ENCODE measurements around the gene NF1. TPM values are rescaled to one million over a fixed set of nuclear protein-coding genes. Genes with fewer than 3 reads are reported as not detected.
"Not testable (repeated sequence)": the region's sequence is repeated elsewhere in the genome, so short reads cannot be mapped to it uniquely, and the experiment has no call there.

NF1 gene
- total RNA-seq, 1 donor from 2014 or later: 30.0 TPM

GRCh38 chr17:31309556-31309955 is 214.8 kb downstream of the NF1 start:
- peak overlapping the region; percentile 84 for H3K4me3 Mint-ChIP-seq

GRCh38 chr17:31310260-31310659 is 215.5 kb downstream of the NF1 start:
- peaks cover 71% of the 10 kb centered on the region for H3K4me1 Mint-ChIP-seq (ENCODE audit: low read depth)
- no peak for DNase-seq (ENCODE audit: low spot score)
- H3K36me3 Mint-ChIP-seq (ENCODE audit: low read depth): peaks cover 28% of the 10 kb centered on the region
- no peaks in the 10 kb centered on the region for H3K27me3 Mint-ChIP-seq (ENCODE audit: insufficient read depth)
- intact Hi-C loops (cut with micrococcal nuclease): loop anchor here (2.0 to 10.0 kb wide), 3 partner anchors 62 to 403 kb away; partner anchors contain the start of genes NF1 and TEFM
- H3K4me3 Mint-ChIP-seq: peak overlapping the region; percentile 84
- peak overlapping the region; percentile 94 for H3K27ac Mint-ChIP-seq
- H3K9me3 Mint-ChIP-seq: peaks cover 6% of the 10 kb centered on the region

More at GRCh38 chr17:31309556-31309955, 214.8 kb downstream of the NF1 start:
- H3K36me3 Mint-ChIP-seq (ENCODE audit: low read depth): peaks cover 32% of the 10 kb centered on the region
- H3K27ac Mint-ChIP-seq: peak overlapping the region; percentile 94
- no peaks in the 10 kb centered on the region for H3K27me3 Mint-ChIP-seq (ENCODE audit: insufficient read depth)
- peaks cover 70% of the 10 kb centered on the region for H3K4me1 Mint-ChIP-seq (ENCODE audit: low read depth)
- peaks cover 4% of the 10 kb centered on the region for H3K9me3 Mint-ChIP-seq
- DNase-seq (ENCODE audit: low spot score): no peak
- intact Hi-C loops (cut with micrococcal nuclease): loop anchor here (5.0 kb wide), 1 partner anchor 337 kb away; the partner anchor contains the start of gene RNF135

GRCh38 chr17:31310886-31311285 is 216.1 kb downstream of the NF1 start:
- Mint-ChIP-seq H3K36me3 (ENCODE audit: low read depth) (peaks cover 21% of the 10 kb centered on the region), H3K27me3 (ENCODE audit: insufficient read depth) (no peaks in the 10 kb centered on the region), H3K4me3 (peak overlapping the region; percentile 89), H3K4me1 (ENCODE audit: low read depth) (peaks cover 73% of the 10 kb centered on the region), H3K9me3 (peaks cover 6% of the 10 kb centered on the region), H3K27ac (peak overlapping the region; percentile 92)
- intact Hi-C loops (cut with micrococcal nuclease): loop anchor here (2.0 to 10.0 kb wide), 3 partner anchors 61 to 404 kb away; partner anchors contain the start of genes NF1 and TEFM
- DNase-seq (ENCODE audit: low spot score): no peak

GRCh38 chr17:31311526-31311925 is 216.7 kb downstream of the NF1 start:
- peaks cover 6% of the 10 kb centered on the region for H3K9me3 Mint-ChIP-seq
- H3K4me3 Mint-ChIP-seq: peak overlapping the region; percentile 89
- no peaks in the 10 kb centered on the region for H3K27me3 Mint-ChIP-seq (ENCODE audit: insufficient read depth)
- H3K27ac Mint-ChIP-seq: peak overlapping the region; percentile 92
- peaks cover 73% of the 10 kb centered on the region for H3K4me1 Mint-ChIP-seq (ENCODE audit: low read depth)
- no peak for DNase-seq (ENCODE audit: low spot score)
- peaks cover 17% of the 10 kb centered on the region for H3K36me3 Mint-ChIP-seq (ENCODE audit: low read depth)
- intact Hi-C loops (cut with micrococcal nuclease): loop anchor here (2.0 to 10.0 kb wide), 3 partner anchors 61 to 405 kb away; partner anchors contain the start of genes NF1 and TEFM

GRCh38 chr17:31312223-31312622 is 217.4 kb downstream of the NF1 start:
- peak overlapping the region; percentile 92 for H3K27ac Mint-ChIP-seq
- not testable (repeated sequence) for DNase-seq (ENCODE audit: low spot score); H3K27me3 Mint-ChIP-seq (ENCODE audit: insufficient read depth); H3K9me3 Mint-ChIP-seq
- H3K4me3 Mint-ChIP-seq: peak overlapping the region; percentile 89
- intact Hi-C loops (cut with micrococcal nuclease): loop anchor here (5.0 to 10.0 kb wide), 2 partner anchors 60 to 217 kb away; partner anchors contain the start of gene NF1
- peaks cover 21% of the 10 kb centered on the region for H3K36me3 Mint-ChIP-seq (ENCODE audit: low read depth)
- peaks cover 74% of the 10 kb centered on the region for H3K4me1 Mint-ChIP-seq (ENCODE audit: low read depth)

GRCh38 chr17:31313982-31314781 is 219.4 kb downstream of the NF1 start, which contains the start of gene EVI2B:
EVI2B (minus strand) TSS chr17:31314054; CDS start chr17:31305609, 8,445 bp downstream.
- intact Hi-C loops (cut with micrococcal nuclease): loop anchor here (5.0 to 10.0 kb wide), 2 partner anchors 58 to 219 kb away; partner anchors contain the start of gene NF1
- H3K36me3 Mint-ChIP-seq (ENCODE audit: low read depth): peaks cover 29% of the 10 kb centered on the region
- H3K9me3 Mint-ChIP-seq: peaks cover 6% of the 10 kb centered on the region
- peak within 1 kb of the TSS; percentile 92 for H3K4me3 Mint-ChIP-seq
- H3K27ac Mint-ChIP-seq: peak within 1 kb of the TSS; percentile 90
- H3K4me1 Mint-ChIP-seq (ENCODE audit: low read depth): peaks cover 74% of the 10 kb centered on the region
- no peaks in the 10 kb centered on the region for H3K27me3 Mint-ChIP-seq (ENCODE audit: insufficient read depth)
- no peak for DNase-seq (ENCODE audit: low spot score)

GRCh38 chr17:31314782-31315100 is 220.0 kb downstream of the NF1 start:
- Mint-ChIP-seq H3K27ac (peak overlapping the region; percentile 90), H3K9me3 (peaks cover 6% of the 10 kb centered on the region), H3K36me3 (ENCODE audit: low read depth) (peaks cover 29% of the 10 kb centered on the region), H3K27me3 (ENCODE audit: insufficient read depth) (no peaks in the 10 kb centered on the region), H3K4me1 (ENCODE audit: low read depth) (peaks cover 74% of the 10 kb centered on the region), H3K4me3 (peak overlapping the region; percentile 92)
- intact Hi-C loops (cut with micrococcal nuclease): loop anchor here (5.0 to 10.0 kb wide), 2 partner anchors 58 to 220 kb away; partner anchors contain the start of gene NF1
- DNase-seq (ENCODE audit: low spot score): no peak

GRCh38 chr17:31318298-31318801 is 223.6 kb downstream of the NF1 start:
- peak overlapping the region; percentile 88 for H3K4me3 Mint-ChIP-seq
- no peaks in the 10 kb centered on the region for H3K27me3 Mint-ChIP-seq (ENCODE audit: insufficient read depth)
- peak; percentile 46 for DNase-seq (ENCODE audit: low spot score)
- H3K36me3 Mint-ChIP-seq (ENCODE audit: low read depth): peaks cover 24% of the 10 kb centered on the region
- H3K9me3 Mint-ChIP-seq: peaks cover 6% of the 10 kb centered on the region
- peaks cover 66% of the 10 kb centered on the region for H3K4me1 Mint-ChIP-seq (ENCODE audit: low read depth)
- intact Hi-C loops (cut with micrococcal nuclease): loop anchor here (2.0 to 10.0 kb wide), 3 partner anchors 174 to 494 kb away; partner anchors contain the start of genes CRLF3 and NF1
- peak overlapping the region; percentile 92 for H3K27ac Mint-ChIP-seq

- DNase-seq (ENCODE audit: low spot score): no peak
- peak overlapping the region; percentile 92 for H3K27ac Mint-ChIP-seq
- H3K4me3 Mint-ChIP-seq: peak overlapping the region; percentile 88
- H3K9me3 Mint-ChIP-seq: peaks cover 6% of the 10 kb centered on the region
- peaks cover 68% of the 10 kb centered on the region for H3K4me1 Mint-ChIP-seq (ENCODE audit: low read depth)
- peaks cover 27% of the 10 kb centered on the region for H3K36me3 Mint-ChIP-seq (ENCODE audit: low read depth)
- H3K27me3 Mint-ChIP-seq (ENCODE audit: insufficient read depth): no peaks in the 10 kb centered on the region
- intact Hi-C loops (cut with micrococcal nuclease): loop anchor here (2.0 to 10.0 kb wide), 3 partner anchors 174 to 494 kb away; partner anchors contain the start of genes CRLF3 and NF1
Observed at GRCh38 chr17:31318851-31319661, 224.3 kb downstream of the NF1 start.

GRCh38 chr17:31320241-31320640 is 225.5 kb downstream of the NF1 start:
- no peaks in the 10 kb centered on the region for H3K9me3 Mint-ChIP-seq
- intact Hi-C loops (cut with micrococcal nuclease): loop anchor here (2.0 kb wide), 2 partner anchors 53 to 189 kb away; no protein-coding TSS in a partner anchor
- peaks cover 24% of the 10 kb centered on the region for H3K36me3 Mint-ChIP-seq (ENCODE audit: low read depth)
- H3K27me3 Mint-ChIP-seq (ENCODE audit: insufficient read depth): no peaks in the 10 kb centered on the region
- H3K4me3 Mint-ChIP-seq: peak overlapping the region; percentile 88
- peak overlapping the region; percentile 92 for H3K27ac Mint-ChIP-seq
- peaks cover 57% of the 10 kb centered on the region for H3K4me1 Mint-ChIP-seq (ENCODE audit: low read depth)
- no peak for DNase-seq (ENCODE audit: low spot score)

GRCh38 chr17:31320791-31321190 is 226.0 kb downstream of the NF1 start:
- peaks cover 53% of the 10 kb centered on the region for H3K4me1 Mint-ChIP-seq (ENCODE audit: low read depth)
- peak overlapping the region; percentile 92 for H3K27ac Mint-ChIP-seq
- H3K9me3 Mint-ChIP-seq: no peaks in the 10 kb centered on the region
- no peak for DNase-seq (ENCODE audit: low spot score)
- H3K36me3 Mint-ChIP-seq (ENCODE audit: low read depth): peaks cover 24% of the 10 kb centered on the region
- intact Hi-C loops (cut with micrococcal nuclease): loop anchor here (1.0 to 2.0 kb wide), 3 partner anchors 12 to 188 kb away; no protein-coding TSS in a partner anchor
- peak overlapping the region; percentile 88 for H3K4me3 Mint-ChIP-seq
- H3K27me3 Mint-ChIP-seq (ENCODE audit: insufficient read depth): no peaks in the 10 kb centered on the region

- Mint-ChIP-seq H3K9me3 (no peaks in the 10 kb centered on the region), H3K27me3 (ENCODE audit: insufficient read depth) (no peaks in the 10 kb centered on the region), H3K4me1 (ENCODE audit: low read depth) (peaks cover 46% of the 10 kb centered on the region), H3K27ac (peak within 1 kb of the TSS; percentile 92), H3K4me3 (peak within 1 kb of the TSS; percentile 88), H3K36me3 (ENCODE audit: low read depth) (peaks cover 22% of the 10 kb centered on the region)
- intact Hi-C loops (cut with micrococcal nuclease): loop anchor here (1.0 to 2.0 kb wide), 3 partner anchors 13 to 187 kb away; no protein-coding TSS in a partner anchor
- peak; percentile 80 for DNase-seq (ENCODE audit: low spot score)
Observed at GRCh38 chr17:31321481-31321880, 226.7 kb downstream of the NF1 start, which contains the start of gene EVI2A. EVI2A (minus strand) TSS chr17:31321622; CDS start chr17:31319013, 2,609 bp downstream.
